Left renal pelvis (tissue), 4 donors: ENCODE results near the gene FAM53A. TPM values are rescaled to one million over a fixed set of nuclear protein-coding genes. Genes with fewer than 3 reads are reported as not detected.
"Not testable (repeated sequence)": the region's sequence is repeated elsewhere in the genome, so short reads cannot be mapped to it uniquely, and the experiment has no call there.

Source experiments
- DNase-seq, 4 donors: peaks; one replicate each; pipeline ENCODE4 v3.0.0-alpha.2; 2013; ENCODE audit warnings: low read depth in 4 of 4, low spot score in 3 of 4
- polyA plus RNA-seq, 4 donors: library from polyadenylated mRNA; unstranded; fragments of 120-200 nt; gene quantifications; one replicate each; pipeline ENCODE4 v1.2.1, GENCODE V29; 2013; ENCODE audit not compliant: insufficient read length in 4 of 4

The FAM53A gene
- polyA plus RNA-seq, 4 donors = 0.85 to 2.6 (median 1.5) TPM

DNA sequence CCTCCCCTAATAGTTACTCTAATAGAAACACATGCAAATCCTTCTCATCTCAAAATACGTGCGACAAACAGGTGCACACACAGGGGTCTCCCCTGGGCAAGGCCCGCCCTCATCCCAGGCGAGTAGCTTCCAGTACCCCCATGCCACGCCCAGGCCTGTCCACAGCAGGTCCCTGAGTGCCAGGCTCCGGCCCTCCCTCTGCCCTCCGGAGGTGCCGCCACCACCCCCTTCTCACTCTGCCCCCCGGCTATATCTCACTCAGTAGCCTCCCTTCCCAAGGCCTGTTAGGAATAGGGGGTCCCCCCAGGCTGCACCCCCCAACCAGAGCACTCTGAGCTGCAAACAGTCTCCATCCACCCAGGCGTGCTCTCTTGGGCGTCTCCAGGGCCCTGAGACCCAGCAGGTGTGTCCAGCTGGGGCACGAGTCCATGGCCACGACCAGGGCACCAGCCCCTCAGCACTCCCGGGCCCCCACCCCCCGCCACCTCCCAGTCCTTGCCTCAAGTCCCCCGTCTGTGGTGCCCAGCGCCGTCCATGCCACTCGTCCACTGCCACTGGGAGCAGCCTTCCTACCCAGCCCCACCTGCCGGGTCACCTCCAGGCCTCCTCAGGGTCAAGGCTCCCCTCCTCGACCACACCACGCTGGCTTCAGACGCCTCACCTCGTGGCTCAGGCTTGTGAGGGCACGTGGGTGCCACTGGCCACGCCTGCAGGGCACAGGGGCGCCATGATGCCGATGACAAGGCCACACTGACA, 41.7 kb downstream of the FAM53A start:
- DNase-seq = no peak

DNA sequence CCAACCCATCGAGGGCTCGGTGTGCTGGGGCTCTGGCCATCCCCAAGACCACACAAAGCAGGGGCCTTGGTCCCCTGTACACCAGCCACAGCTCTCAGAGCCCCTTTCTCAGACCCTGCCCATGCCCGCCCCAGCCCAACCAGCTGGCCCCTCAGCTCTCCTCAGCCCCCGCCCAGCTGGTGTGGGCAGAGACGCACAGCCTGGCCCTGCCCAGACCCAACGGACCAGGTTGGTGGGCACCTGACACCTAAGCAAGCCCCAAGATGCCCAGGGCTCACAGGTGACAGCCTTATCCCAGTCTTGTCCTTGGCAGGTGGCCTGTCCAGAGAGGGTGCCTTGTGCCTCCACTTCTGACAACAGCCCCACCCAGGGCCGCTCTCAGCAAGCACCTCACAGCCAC, 42.4 kb downstream of the FAM53A start:
- no peak for DNase-seq

DNA sequence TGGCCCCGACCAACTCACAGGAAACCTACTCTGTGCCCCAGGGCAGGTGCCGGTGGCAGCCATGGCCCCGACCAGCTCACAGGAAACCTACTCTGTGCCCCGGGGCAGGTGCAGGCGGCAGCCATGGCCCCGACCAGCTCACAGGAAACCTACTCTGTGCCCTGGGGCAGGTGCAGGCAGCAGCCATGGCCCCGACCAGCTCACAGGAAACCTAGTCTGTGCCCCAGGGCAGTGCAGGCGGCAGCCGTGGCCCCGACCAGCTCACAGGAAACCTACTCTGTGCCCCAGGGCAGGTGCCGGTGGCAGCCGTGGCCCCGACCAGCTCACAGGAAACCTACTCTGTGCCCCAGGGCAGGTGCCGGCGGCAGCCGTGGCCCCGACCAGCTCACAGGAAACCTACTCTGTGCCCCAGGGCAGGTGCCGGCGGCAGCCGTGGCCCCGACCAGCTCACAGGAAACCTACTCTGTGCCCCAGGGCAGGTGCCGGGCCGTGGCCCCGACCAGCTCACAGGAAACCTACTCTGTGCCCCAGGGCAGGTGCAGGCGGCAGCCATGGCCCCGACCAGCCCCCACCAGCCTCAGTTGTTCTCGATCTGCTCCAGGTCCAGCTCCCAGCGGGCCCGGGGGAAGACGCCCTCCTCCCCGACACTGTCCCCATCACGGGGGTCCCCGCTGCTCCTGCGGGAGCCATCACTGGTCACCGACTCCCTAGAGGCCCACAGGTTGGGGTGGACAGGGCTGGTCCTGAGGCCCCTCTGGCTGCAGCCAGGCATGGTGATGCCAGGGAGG, 43.2 kb downstream of the FAM53A start:
- DNase-seq = not testable (repeated sequence)

DNA sequence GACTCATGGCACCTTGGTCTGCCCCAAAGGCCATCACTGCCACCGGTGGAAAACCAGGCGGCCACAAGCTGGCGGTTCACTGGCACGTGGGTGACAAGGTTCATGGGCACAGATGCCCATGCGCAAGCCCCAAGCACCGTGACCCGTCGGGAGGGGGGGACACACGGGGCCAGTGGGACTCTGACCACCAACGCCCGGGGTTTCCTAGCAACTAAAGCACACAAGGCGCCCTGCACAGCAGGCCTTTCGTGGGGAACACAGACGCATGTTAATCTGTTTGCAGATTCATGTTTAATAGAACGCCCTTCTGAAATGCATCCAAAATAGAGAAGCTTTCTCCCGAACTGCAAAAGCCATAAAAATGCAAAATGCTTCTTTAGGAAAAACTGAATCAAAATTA, 43.9 kb downstream of the FAM53A start:
- DNase-seq = no peak

DNA sequence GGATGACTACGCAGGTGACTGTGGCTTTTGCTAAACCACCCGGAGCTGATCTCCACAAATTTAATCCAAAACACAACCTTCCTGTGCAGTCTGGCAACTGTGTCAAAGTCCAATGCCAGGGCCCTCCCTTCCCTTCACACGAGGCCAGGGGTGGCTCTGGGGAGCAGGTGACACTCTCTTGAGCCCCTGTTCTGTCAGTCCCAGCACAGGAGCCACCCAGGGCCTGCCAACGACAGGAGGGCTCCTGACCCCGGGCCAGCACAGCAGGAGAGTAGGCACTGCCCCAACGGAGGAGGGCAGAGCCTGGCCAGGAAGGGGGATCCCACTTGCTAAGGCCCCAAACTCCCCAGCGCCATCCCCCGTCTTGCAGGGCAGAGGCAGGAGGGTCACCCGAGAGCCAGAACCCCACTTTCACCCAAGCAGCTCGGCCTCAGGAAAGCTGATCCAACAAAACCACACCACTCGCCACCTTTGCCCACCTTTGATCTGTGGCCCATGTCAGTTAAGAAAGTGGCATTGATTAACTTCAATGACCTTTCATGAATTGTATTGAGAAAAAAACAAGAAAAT, 44.7 kb downstream of the FAM53A start:
- DNase-seq = no peak

DNA sequence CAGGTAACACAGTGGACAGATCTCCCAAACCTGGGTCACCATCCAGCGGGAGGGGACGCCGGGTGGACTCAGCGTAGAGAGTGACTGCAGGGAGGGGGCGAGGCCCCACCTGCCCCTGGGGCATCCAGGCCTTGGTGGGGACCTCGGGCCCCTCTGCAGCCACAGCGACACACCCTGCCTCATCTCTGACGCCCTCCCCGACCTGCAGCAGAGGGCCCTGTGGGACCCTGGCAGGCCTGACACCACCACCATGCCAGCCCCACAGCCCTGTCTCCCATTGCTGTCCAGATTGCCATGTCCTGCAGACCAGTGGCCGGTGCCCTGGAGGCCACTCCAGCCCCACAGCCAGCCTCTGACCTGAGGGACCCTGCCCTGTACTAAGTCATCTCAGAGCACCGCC, 45.2 kb downstream of the FAM53A start:
- DNase-seq = no peak

DNA sequence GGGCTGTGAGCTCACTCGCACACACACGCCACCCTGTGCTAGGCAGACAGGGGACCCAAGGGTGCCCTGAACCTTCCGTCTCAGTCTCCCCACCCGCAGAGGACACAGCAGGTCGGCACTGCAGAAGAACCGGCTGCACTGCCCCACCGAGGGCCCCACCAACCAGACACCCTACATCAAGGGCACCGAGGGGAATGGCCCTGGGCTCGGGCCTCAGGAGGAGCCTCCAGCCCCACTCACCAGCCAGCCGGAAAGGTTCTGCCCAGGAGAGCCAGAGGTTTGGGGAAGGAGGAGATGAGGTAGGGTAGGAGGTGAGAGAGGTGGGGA, 45.9 kb downstream of the FAM53A start:
- no peak for DNase-seq

DNA sequence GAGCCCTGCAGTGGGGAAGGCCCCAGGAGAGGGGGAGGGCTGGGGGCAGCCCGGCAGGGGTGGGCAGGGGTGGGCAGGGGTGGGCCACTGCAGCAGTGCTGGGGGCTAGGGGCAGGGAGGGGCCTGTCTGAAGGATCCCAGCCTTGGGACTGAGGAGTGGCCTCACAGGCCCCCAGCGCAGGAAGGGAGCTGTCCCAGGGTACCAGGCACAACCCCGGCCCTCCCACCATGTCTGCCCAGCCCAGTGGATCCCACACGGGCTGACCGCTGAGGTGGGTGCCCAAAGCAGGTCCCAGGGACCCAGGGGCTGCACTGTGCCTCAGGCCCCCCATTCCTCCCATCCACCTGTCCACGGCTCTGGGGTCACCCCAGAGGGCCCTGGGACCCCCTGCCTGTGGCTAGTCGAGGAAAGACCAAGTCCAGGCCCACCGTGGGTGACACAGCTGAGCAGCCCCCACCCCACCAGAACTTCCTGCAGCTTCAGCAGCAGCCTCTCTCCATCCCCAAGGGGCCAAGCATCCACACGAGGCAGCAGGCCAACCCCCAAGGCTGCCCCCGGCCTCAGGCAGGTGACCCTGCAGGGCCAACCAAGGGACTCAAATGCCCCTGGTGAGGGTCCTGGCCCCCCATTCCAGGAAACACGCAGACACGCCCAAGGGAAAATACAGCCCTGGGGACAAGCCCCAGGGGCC, 46.4 kb downstream of the FAM53A start:
- no peak for DNase-seq

DNA sequence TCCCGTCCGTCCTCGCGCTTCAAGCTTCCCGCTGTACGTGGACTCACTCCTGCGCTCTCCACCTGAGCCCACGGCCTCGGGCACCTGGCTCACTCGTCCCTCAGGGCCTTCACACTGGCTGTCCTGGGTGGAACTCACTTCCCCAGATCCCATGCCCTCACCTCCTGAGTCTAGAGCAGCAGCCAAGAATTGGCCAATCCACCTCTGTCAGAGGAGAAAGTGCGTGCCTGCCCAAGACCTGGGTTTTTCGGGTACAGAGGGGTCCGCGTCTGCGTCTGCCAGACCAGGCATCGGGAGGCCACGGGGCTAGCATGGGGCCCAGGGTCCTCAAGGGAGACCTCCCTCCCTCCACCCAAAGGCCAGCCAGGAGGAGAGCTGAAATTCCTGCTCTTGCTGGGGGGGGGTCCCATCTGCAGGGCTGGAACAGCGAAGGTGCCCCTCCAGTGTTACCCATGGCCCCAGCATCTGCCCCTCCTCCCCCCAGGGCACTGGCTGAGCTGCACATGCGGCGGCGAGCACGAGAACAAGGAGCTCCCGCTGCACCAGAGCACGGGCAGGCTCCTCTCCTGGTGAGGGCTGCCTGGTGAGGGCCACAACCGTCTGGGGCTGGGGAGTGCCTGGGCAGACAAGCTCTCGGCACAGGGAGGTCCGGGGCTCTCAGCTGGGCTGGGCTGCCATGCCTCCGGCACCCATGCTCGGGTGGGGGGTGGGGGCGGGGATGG, 47.5 kb downstream of the FAM53A start:
- DNase-seq = no peak

DNA sequence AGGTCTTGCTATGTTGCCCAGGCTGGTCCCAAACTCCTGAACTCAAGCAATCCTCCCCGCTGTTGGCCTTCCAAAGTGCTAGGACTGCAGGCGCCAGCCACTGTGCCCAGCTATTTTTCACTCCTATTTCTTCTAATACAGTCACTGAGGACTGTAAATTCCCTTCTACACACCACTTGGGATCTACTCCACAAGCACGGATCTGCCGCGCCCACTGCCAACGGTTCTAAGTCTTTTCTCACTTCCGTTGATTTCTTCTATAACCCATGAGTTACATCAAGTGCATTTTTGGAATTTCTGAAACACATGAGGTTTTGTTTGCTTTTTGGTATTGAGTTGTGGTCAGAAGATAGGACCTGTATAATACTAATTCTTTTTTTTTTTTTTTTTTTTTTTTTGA, 48.6 kb downstream of the FAM53A start:
- no peak for DNase-seq

DNA sequence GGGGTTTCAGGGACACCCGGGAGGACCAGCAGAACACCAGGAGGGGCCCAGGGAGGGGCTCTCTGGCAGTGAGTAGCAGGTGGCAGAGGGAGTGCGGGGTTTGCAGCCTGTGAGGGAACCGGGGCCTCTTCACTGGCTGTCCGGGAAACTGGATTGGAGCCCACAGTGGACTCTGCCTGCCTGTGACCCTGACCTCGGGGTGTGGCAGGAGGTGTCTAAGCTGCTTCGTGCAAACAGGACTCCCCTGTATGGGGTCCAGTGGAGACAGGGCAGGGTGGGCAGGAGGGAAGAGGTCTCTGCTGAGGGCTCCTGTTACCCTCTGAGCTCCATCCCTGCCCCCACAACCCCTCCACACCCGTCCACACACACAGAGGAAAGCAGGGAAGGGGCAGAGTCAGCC, 50.1 kb downstream of the FAM53A start:
- DNase-seq = no peak

DNA sequence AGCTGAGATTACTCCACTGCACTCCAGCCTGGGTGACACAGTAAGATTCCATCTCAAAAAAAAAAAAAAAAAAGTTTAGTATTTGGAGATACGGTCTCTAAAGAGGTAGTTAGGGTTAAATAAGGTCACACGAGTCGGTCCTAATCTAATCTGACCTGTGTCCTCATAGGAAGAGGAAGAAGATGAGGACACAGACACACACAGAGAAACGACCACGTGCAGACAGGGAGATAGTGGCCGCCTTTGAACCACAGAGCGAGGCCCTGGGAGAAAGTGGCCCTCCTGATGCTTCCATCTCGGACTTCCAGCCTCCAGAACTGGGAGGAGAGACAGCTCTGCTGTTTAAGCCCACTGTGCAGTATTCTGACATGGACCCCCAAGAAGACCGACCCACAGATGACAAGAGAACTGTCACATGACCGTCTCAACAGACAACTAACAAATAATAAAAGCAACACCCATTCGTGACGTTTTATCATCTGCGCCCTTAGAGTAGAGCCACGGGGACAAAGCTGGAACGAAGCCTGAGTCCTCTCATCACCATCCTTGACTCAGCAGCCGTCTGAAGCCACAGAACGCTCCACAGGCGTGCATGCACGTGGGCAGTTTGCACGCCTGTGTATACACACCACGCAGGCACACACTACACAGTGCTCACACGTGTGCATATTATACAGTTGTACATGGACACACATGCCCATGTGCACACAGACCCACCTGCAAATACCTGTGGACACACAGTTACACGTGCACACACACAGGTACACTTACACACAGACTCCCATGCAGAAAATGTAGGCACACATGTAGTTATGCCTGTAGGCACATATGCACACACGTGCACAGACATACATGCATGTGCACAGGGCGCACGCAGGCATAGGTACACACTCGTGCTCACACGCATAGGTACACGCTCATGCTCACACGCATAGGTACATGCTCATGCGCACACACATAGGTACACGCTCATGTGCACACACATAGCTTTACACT, 51.7 kb downstream of the FAM53A start:
- DNase-seq = no peak

DNA sequence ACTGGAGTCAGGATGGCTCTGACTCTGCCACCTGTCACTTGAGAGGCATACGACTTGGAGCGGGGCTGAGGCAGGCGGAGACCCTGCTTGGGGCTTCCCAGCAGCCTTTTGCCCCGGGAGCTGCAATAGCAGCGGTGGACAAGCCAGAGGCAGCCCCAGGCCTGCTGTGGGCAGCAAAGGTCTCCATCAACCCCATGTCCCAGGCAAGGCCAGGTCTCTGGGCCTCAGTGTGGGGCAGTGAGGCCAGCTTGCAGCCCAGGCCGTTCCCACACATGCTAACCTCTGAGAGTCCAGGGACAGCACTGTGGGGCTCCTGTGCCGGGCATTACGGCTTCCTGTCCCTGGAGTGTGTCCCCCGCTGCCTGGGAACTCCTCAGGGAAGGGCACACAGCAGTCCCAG, 53.0 kb downstream of the FAM53A start:
- DNase-seq = no peak

DNA sequence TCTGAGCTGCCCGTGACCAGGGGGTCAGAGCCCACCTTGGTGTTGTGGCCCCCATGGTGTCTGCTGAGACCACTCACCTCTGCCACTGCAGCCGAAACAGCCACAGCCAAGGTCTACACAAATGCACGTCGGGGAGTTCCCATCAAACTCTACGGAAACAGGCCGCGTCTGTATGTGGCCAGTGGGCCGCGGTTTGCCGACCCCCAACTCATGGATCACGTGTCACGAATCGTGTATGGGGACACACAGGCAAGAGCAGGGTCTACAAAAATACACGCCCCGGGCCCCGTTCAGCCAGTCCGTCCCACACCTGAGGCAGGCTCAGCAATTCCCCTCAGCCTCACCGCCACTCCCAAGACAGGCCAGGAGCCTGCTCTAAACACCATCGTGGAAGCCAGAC, 53.8 kb downstream of the FAM53A start:
- no peak for DNase-seq

DNA sequence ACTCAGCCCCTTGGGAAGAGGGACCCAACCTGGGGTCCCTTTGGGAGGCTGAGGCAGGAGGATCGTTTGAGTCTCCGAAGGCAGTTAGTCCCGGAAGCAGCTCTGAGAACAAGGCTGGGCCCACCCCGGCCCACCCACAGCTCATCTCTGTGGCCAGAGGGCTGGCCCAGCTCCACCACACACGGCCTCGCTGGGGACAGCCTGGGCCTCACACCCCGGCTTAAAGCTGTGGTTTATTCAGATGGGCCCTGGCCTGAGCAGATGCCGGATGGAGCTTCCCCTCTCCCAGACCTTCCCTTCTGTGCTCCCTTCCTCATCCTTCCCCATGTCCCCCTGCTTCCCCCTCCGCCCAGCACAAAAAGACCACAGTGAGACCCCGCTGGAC, 54.4 kb downstream of the FAM53A start:
- DNase-seq = no peak

DNA sequence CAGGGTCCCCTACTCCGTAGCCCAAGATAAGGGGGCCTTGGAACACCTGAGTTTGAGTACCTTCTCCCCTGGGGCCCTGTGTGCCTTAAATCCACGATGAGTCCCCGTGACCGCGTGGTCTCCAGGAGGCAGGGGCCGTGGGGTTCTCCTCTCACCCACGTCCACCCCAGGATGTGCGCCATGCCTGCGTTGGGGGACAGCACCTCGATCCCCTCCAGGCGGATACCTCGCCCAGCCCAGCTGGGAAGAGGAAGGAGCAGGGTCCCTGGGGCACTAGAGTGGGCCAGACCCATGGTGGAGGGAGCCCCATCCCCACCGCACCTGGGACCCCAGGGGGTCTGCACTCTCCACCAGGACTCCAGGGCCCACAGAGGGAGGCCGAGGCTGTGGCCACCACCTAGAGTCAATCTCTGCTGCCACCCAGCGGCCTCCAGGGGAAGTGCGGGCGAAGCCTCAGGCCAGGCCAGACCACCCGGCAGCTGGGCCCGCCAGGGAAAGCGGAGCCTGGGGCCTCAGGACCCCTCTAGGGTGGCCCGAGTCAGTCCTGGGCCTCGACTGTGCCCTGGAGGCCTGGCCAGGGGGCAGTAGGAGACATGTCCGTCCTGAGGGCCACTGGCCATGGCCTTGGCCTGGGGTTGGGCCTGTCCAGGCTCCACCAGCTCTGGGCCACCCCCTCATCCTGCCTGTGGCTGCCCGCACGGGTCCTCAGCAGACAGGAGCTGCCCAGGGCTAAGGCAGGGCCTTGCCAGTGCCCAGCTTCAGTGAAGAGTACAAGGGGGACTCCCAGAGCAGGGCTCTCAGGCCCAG, 55.0 kb downstream of the FAM53A start:
- DNase-seq = no peak

DNA sequence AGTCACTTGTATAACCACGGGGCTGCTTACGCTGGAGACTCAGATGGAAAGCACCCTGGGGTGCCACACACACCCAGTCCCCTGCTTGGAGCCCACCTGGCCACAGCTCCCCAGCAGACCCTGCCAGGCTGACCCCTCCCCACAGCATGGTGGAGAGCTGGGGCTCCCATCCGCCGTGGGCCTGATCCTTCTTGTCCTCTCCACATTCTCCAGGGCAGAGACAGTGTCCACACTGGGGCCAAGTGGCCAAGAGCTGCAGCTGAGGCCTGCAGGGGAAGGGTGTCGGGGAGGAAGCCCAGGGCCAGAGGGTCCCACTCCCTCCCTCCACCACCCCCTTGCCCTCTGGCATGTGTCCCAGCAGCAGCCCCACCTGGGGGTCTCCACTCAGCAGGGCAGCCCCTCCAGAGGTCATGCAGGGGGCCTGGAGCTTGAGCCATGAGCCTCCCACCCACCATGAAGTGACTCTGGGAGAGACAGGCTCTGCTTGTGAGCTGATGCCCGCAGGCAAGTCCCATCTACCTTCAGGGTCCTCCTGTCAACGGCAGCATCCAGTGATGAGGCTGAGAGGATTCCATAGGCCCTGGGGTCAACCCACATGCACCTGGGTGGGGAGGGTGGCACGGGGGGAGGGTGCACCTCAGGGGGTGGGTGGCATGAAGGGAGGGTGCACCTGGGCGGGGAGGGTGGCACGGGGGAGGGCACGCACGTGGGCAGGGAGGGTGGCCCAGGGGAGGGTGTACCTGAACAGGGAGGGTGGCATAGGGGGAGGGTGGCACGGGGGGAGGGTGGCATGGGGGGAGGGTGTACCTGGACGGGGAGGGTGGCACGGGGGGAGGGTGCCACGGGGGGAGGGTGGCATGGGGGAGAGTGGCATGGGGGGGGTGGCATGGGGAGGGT, 56.4 kb downstream of the FAM53A start:
- no peak for DNase-seq

DNA sequence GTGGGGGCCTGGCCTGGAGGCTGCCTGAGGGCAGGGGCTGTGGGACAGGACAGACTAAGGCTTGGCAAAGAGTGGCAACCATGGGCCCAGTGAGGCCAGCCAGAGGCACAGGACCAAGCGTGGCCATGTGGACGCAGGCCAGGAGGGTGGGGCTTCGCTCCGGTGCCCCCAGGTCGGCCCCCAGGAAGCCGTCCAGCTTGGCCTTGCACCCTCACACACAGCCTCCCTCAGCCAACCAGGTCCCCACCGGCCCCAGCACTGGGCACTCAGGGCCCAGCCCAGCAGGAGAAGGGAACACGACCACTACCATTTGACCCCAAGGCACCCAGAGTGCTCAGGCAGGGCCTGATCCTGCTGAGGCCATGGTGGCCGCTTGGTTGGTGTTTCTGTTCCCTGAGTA, 57.2 kb downstream of the FAM53A start:
- no peak for DNase-seq
